ENCODE data around the gene ITGA1.

ITGA1 gene

DNA sequence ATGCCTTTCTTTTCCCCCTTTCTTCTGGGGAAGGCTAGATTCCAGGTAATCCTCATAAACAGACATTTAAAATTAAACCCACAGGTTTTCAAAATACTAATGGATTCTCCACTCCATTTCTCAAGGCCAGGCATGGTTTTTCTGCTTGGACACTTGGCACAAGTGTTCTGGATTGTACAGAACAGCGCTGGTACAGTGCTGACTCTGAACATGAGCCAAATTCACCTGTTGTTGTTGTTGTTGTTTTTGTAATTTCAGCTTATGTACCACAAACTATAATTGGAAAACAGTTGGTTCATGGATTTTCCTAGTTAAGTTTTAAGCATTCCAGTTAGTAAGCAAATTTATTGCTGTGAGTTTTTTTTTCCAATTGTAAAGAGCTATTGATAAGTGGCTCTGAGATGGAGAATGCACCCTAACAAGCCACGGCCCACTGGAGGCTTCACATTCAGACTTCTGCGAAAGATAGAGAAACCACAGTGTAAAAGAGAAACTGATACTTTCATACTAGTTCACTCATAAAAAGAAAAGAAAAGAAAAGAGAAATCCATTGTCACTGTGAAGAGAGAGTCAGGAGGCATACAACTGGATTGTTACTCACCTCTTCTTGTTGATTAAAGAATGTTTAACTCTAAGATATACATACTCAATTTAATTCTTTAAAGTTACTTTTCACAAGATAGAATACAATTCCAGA, 16.2 kb upstream of the ITGA1 start:
- DNase-seq (ENCODE audit: low read depth in 2 of 2) = peak in 1 of 2 donors; percentile 19

- DNase-seq (ENCODE audit: low read depth in 2 of 2) = no peak
Measured at GRCh38 chr5:52772668-52773067, 15.0 kb upstream of the ITGA1 start.

- no peak for DNase-seq (ENCODE audit: low read depth in 2 of 2)
Measured at GRCh38 chr5:52773342-52773741, 14.4 kb upstream of the ITGA1 start.

- no peak for DNase-seq (ENCODE audit: low read depth in 2 of 2)
Measured at GRCh38 chr5:52774005-52774410, 13.7 kb upstream of the ITGA1 start.

GRCh38 chr5:52776116-52776515, 11.6 kb upstream of the ITGA1 start:
- peak in 1 of 2 donors; percentile 21 for DNase-seq (ENCODE audit: low read depth in 2 of 2)

DNA sequence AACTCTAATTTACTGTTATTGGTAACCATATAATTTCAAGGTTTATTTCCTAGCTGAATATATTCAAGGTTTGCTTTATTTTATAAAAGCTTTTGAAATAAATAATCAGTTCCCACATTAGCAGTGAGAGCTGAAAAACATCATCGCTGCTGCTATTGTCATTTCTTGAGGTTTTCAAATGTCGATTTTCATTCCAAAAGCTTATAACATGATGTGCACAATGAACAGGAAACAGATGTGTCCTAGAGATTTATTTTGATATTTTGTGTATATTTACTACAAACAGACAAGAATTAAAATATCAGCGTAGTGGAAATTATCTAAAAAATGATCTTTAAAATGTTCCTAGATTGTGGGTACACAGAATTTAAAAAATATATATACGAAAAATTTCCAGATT, 10.5 kb upstream of the ITGA1 start:
- DNase-seq (ENCODE audit: low read depth in 2 of 2) = no peak

- DNase-seq (ENCODE audit: low read depth in 2 of 2) = no peak
Measured at GRCh38 chr5:52778781-52779180, 8.9 kb upstream of the ITGA1 start.

DNA sequence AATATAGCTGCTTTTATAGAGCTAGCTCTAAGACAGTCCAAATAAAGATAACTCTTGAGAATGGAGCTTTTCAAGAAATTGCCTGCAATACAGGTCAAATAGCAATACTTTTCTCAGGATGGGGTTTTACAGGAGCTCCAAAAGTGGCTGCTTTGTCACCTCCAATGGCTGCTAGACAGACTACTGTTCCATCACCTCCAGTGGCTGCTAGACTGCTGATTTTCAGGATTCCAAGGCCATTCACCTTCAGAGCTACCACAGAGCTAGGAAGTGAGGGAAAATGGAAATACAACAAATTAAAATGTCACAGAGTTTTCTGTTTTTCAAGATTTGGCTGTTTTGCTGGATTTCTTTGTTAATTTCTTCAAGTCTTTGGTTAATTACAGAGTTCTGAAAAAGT, 8.5 kb upstream of the ITGA1 start:
- DNase-seq (ENCODE audit: low read depth in 2 of 2) = no peak

DNA sequence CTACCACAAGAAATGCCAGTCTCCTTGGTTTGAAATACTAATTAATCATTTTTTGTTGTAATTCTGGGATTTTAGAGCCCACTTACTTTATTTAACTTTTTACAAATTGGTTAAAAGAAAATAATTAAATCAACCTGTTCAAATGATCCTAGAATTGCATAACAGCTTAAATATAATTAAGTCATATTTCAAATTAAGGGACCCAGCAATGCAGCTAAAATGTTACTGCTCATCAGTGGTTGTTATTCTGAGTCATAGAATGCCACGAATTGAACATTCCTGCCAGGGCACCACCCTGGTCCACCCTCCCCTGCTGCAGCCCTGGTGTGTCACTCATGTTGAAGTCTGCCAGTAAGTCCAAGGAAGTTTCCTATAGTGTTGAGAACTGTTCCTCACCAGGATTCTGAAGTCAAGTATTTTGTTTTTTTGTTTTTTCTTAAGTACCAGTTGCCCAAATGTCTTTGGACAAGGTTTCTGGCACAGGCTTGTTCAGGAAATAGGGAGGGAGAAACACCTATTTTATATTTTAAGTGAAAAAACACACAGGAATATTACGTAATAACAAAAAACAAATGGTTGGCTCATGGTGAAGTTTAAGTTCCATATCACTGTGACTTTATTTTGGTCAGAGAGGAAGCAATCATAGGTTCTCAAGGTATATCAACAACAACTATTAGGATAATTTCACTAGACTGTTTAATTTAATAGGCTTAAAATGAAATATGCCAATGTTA, 4.3 kb upstream of the ITGA1 start:
- no peak for DNase-seq (ENCODE audit: low read depth in 2 of 2)

DNA sequence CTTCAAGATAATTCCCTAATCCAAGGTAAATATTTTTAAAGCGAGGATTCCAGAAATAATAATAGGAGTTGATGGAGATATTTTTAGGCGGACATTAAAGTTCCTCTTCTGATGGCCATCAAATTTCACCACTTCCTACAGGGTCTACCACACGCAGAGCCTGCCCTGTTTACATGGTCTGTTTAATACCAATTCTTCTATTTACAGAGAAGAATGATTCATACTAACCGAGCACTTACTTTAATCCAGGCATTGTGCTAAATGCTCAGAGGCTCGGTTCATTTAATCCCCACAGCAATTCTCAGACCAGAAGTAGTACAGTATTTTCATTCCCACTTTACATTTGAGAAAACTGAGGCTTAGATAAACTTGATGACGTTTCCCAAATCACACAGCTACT, 3.0 kb upstream of the ITGA1 start:
- DNase-seq (ENCODE audit: low read depth in 2 of 2) = no peak

DNA sequence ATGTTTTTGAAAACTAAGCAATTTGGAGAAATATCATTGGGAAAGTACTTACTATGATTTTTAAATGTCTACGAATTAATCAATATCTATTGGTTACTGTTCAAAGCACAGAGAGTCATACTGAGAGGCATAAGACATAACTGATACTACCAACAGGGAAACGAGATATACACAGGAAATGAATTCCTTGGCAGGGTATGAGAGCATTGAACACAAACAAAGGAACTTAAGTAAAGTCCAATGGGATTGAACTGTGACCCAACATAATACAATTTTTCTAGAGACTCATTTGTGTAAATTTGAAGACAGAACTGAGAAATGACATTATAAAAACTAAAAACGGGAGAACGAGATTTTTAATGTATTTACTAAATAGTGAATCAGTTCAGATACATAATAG, 1.3 kb upstream of the ITGA1 start:
- DNase-seq (ENCODE audit: low read depth in 2 of 2) = no peak

GRCh38 chr5:52786949-52787599, 642 bp upstream of the ITGA1 start:
- no peak for DNase-seq (ENCODE audit: low read depth in 2 of 2)

DNA sequence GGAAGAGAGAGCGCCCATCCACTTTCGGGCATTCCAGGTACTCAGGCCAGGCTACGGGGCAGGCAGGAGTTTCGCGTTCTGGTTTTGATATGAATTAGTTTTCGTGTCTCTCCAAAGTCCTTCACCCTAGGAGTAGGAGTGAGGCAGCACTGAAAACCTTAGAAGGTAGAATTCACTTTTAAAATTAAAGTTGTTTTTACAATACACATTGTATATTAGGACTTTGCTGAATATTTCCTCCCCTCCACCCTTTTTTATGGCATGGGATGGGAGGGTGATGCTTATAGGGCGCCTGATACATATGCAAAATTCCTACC, 747 bp downstream of the ITGA1 start:
- no peak for DNase-seq (ENCODE audit: low read depth in 2 of 2)

DNA sequence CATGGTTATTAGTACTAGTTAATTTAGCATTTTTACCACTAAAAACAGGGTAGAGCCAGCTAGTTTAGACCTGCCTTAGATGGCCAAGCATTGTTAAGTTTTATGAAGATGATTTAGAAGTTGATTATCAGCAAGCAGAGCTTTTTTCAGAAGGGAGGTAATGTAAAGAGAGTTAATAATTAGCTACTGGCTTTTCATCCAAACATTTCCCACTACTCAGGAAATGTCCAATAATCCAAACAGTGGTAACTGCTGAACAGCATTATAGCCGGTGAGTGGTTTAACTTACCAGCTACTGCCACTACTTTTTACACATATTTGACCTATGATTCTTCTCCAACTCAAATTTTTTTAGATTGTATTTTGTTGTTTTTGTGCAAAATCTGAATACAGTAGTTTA, 1.7 kb downstream of the ITGA1 start:
- no peak for DNase-seq (ENCODE audit: low read depth in 2 of 2)

DNA sequence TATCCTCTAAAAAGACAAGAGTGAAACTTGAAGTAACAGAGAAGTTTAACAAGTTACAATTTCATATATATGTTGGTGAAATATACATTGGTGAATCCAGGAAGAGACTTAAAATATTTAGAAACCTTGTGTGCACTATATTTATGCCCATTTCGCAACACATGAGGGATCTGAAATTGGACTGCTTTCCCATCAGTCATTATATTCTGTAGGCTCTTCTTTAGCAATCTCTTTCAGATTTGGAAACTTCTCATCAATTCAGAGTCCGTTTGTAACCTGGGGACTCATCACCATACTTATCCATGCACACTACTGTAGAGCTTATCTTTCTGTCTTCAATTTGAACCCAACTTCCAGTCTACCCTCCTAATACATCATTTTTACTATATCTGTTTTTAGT, 2.1 kb downstream of the ITGA1 start:
- DNase-seq (ENCODE audit: low read depth in 2 of 2) = no peak

- DNase-seq (ENCODE audit: low read depth in 2 of 2) = no peak
Measured at GRCh38 chr5:52791366-52791765, 3.6 kb downstream of the ITGA1 start.

- no peak for DNase-seq (ENCODE audit: low read depth in 2 of 2)
Measured at GRCh38 chr5:52794519-52794918, 6.8 kb downstream of the ITGA1 start.

DNA sequence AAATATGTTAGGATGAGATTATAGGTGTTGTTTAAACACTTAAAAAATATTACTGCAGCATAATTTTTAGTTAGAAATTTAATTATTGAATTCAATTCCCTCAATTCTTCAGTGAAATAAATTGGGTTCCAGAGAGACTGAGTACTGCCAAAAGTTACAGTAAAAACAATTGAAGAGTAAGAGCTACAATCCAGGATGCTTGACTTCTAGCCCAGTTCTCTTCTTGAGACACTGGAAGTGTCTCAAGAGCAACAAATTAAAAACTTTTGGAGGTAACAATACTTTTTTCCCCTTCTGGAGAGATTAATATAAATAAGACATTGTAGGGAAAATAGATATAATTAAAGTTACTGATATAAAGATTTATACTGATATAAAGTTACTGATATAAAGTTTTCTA, 8.3 kb downstream of the ITGA1 start:
- DNase-seq (ENCODE audit: low read depth in 2 of 2) = no peak

DNA sequence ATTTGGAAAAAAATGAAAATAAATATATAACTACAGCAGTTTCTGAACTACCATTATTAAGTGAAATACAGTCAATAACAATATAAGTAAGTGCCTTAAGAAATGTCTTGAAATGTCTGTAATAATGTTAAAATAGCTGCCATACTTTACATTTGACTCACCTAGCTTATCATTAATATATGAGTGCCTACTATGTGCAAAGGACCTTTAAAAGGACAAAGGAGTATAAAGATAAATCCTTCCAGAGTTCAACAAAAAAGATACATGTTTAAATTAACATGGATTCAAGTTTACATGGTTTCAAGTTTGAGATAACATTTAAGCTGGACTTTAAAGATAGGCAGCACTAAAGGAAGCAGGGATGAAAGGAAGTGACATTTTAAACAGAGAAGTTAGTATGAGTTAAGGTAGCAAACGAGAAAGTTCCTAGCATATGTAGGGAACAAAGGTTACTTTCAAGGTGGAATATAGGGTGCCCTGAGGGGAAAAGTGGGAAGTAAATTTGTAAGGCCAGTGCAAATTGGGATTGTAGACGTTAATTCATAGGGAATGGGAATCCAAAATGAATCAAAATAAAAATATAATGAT, 8.9 kb downstream of the ITGA1 start:
- DNase-seq (ENCODE audit: low read depth in 2 of 2) = no peak

DNA sequence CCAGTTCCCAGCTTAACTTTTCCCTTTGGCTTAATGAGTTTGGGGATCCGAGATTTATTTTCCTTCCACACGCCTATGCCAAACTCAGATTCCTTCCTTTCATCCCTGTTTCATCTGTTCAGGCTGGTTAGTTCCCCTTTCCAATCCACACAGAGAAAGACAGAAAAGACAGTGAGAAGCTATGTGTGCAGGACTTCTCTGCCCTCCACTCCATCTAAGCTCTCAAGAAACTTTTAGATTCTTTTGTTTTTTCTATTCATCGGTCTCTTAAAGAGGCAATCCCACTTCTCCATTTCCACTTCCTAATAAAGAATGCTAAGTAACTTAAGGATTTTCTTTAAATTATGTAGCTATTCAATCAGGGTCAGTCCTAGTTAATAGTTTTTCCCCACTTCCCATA, 11.2 kb downstream of the ITGA1 start:
- DNase-seq (ENCODE audit: low read depth in 2 of 2) = no peak

DNA sequence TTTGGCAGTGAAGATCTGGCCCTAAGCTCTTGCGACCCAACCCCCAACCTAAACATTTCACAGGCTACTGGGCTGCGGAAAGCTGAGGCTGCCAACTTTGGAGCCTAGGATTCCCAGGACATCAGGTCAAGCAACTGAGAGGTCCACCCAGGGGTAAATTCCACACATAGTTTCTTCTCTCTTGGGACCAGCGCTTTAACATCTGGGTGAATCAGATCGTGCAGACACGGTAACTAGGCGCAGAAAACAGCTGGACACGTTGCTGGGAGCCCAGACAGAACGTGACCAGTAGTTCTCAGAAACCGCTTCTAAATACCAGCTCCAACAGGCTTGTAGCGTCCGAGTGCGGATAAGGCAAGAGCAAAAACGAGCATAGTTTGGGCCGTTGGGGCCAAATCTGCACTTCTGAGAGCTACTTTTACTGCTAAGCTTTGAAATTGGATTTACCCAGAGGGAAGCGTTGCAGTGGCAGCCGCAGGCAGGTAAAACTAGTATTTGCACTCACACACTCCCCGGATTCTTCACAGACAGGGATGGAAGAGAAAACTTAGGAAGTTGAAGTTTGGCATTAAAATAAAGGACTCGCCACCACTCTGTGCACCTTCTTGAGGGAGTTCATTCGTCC, 11.8 kb downstream of the ITGA1 start:
- no peak for DNase-seq (ENCODE audit: low read depth in 2 of 2)

- peak; percentile 93 to 95 for DNase-seq (ENCODE audit: low read depth in 2 of 2)
Measured at GRCh38 chr5:52799983-52800393, 12.3 kb downstream of the ITGA1 start.
